GM18909 (cell line): ENCODE measurements around the gene QRFP.
"Not testable (repeated sequence)": the region's sequence is repeated elsewhere in the genome, so short reads cannot be mapped to it uniquely, and the experiment has no call there.

Source experiments
- ATAC-seq: cut with Tn5 transposase; IDR thresholded peaks from one replicate; pipeline ENCODE4 v1.9.1; 2021; ENCODE audit warnings: mild to moderate bottlenecking; ENCODE audit not compliant: unreplicated experiment, poor library complexity

Gene QRFP

DNA sequence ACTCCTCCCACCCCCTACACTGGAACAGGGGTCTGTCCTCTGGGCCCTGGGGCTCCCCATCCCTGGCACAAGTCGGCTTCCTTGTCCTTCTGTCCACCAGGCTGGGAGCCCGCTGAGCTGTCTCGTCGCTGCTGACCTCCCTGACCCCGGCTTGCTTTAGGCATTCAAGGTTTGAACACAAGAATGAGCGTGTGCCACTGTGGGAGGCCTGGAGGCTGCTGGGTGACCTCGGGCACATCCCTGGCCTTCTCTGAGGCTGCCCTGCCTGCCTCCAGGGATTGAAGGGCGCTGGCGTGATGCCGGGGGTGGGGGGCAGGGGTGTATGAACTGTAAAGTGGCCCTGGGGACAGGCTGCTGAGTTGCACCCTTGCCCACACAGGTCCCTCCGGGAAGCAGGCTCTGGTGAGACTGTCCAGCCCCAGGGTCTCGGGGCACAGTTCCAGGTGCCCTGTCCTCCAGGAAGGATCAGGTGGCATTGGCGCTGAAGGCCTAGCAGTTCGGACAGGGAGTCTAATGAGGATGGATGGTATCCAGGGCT is 24.2 kb upstream of the QRFP start:
- ATAC-seq, result no peak

DNA sequence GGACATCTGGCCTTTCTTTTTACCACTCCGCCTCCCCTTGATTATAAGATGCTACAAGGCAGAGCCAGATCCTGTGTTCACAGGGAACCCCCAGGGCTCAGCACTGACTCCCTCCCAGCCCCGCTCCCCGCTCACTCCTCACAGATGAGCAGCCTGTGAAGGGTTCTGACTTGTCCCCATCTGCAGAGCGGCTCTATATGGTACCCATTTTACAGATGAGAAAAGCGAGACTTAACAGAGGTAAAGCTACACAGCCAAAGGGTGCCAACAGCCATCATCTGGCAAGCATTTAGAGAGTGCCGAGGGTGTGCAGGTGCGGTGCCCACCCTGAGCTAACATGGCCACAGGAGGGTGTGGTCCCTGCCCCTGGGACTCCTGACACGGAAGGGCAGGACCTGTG is 23.6 kb upstream of the QRFP start:
- ATAC-seq, result no peak

DNA sequence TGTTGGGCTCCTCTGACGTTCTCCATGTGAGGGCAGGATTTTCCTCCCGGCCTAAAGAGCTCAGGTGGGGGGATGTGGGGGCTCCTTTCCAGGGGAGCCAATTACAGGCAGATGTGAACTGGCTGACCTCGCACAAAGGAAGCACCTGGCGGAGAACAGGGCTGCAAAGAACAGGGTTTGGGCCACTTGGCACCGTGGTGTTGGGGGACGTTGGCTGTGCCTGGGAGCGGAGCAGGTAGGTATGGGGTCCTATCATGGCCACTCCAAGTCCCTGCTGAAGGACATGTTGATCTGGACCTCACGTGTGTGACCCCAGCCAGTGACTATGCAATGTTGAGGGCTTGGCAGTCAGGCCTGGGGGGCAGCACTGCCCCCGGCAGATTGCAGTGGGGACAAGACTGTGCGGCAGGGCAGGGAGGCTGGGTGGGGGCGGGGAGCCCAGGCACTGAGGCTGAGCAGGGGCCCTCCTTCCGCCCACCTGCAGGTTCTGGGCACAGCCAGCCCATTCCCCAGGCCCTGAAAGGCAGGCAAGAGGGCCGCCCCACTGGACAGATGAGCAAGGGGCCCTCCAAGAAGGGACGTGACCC is 23.0 kb upstream of the QRFP start:
- no peak for ATAC-seq

DNA sequence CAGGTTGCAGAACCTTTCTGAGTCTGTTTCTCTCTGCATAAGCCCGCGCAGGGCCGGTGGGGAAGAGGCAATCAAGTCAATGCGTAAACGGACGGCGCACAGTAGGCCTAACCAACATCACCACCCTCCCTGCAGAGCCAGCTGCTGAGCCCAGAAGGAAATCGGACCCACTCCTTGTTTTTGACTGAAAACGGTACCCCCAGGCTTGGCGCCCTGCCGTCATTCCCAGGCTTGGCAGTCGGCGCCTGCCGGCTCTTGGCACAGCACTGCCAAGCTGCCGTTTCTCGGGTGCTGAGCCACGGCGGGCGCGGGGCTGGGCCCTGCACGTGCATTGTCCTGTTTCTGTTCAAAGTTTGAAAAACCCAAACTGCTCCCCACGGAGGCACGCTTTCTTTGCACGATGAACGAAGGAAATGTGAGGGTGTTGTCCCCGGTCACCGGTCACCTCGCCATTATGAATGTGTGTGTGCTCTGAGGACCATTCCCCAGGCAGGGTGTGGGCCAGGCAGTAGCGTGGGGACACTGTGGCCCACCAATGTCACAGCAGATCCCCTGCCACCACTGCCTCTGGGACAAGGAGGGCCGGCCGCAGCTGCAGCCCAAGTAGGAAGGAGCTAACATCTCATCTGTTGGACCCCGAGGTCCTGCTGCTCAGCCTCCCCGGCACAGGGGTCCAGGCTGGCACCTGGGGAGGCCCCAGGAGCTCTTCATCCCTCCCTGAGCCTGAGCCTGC is 22.4 kb upstream of the QRFP start:
- ATAC-seq, result no peak

DNA sequence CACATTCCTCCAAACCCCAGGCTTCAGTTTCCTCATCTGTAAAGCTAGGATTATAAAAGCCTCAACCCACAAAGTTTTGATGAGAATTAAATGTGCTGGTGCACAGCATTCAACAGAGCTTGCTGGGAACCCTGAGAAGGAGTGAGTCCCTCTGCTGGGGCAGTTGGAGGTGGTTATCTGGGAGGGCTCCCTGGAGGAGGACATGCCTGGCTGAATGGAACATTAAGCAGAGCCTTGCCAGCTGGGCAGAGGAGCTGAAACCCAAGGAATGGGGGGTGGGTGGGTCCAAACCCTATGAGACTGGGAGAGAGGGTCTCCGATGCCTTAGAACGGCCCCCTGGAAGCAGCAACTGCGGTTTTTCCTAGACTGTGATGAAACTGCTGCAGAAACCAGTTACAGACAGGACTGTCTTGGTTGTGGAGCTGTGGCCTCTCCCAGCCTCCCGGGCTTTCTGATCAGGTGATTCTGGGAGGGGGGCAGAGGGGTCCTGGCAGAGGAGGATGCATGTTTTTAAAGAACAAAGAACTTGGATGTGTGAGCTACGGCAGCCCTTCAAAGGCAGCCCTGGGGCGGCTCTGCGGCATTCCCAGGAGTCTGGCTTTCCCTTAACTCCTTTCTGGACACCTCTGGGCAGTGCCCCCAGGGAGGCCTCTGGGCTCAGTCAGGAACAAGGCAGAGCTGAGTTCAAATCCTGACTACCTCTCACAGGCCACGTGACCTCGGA is 21.7 kb upstream of the QRFP start:
- ATAC-seq, result no peak

DNA sequence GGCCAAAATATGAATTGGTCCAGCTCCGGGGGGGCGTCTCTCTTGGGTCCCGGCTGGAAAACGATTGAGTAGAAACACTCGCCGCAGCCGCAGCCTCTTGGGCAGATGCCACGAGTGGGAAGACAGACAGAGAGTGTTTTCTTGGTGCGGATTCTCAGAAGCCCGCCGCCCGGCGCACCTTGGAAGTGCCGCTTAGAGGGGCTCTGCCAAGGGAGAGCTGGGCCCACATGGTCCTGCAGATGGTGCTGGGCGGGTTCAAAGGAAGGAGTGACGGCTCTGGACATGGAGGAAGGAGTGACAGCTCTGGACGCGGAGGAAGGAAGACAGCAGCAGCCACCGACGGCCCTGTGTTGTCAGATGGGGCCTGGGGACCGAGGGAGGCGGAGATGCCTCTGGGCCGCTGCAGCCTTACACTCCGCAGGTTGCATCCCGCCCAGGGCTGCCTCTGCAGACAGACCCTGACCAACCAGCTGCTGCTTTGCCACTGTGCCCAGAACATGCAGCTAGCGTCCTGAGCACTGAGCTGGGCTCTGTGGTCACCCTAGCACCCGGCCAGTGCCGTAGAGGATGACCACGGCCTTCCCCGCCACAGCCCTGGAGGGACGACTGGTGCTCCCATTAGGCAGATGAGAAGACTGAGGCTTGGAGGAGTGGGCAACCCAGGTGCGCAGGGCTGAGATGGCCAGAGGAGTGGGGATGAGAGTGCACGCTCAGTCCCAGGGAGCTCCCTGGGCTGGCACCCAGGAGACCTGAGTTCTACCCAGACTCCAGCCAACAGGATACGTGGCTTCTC is 20.8 kb upstream of the QRFP start:
- no peak for ATAC-seq

DNA sequence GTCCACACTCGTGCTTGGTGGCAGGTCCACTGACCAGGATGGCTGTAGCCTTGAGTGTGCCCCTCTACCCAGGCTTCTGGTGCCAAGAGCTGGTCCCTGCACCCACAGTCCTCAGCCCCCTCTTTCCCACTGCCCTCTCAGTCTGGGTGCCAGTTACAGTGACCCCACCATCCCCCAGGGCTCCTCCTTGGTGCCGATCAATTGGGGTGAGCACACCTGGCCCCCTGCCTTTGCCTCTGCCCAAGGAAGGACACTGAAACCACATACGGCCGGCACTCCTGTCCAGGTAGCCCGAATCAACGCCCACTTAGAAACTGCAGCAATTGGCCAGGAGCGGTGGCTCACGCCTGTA is 18.5 kb upstream of the QRFP start:
- ATAC-seq, result no peak

DNA sequence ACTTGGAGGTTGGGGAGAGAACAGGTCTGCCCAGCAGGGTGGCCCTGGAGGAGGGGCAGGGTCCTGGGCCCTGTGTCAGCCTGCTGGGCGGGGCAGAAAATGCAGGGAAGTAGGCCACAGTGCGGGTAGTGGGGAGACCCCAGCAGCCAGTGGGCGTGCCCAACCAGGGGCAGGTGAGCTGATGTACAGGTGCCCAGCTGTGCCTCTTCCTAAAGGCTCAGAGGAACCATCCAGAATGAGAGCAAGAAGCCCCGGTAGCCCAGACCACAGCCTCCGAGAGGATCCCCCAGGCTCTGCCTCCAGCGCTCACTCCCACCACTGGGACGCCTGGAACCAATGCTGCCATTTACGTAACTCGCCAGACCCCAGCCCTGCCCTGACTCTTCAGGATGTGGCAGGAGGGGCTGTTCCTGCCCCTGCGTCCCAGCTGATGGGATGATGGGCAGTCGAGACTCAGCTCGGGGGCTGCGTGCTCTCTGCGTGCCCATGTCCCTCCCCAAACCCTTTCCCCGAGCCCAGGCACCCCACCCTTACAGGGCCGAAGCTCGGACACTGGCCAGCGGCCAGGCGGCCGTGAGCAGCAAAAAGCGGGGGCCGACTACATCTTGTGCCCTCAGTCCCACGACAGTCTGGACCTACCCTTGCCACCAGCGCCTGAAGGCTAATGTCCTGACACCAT is 17.9 kb upstream of the QRFP start:
- ATAC-seq, result no peak

DNA sequence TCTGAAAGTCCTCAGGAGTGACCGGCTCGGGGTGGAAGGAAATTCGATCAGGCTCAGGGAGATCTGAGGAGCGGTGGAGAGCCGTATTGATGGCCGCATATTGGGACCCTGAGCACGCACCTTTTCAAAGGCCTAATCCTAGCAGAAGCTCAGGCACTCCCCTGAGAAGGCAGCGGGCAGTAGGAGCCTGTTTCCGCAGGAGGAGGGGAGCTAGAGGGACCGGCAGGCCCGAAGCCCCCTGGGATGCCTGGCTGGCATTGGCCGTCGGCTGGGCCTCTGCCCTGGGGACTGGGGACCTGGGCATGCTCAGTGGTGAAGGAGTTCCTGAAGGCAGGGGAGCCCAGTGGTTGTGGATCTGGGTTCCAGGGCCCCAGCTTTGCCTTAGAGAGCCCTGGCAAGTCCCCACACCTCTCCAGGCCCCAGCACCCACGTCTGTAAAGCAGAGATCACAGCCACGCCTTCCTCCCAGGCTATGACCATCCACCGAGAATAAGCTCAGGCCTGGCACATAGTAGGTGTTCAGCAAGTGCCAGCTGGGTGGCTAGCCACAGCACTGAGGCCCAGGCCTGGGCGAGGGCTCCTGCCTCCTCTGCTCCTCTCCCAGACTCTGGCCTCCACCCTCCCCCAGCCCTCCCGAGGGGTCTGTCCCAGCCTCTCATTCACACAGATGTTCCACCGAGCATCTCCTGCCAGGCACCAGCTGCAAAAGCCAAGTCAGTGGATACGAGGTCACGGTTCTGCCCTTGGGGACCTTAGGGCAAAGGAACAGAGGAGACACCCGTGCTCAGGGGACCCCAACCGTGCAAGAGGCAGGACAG is 17.2 kb upstream of the QRFP start:
- no peak for ATAC-seq

DNA sequence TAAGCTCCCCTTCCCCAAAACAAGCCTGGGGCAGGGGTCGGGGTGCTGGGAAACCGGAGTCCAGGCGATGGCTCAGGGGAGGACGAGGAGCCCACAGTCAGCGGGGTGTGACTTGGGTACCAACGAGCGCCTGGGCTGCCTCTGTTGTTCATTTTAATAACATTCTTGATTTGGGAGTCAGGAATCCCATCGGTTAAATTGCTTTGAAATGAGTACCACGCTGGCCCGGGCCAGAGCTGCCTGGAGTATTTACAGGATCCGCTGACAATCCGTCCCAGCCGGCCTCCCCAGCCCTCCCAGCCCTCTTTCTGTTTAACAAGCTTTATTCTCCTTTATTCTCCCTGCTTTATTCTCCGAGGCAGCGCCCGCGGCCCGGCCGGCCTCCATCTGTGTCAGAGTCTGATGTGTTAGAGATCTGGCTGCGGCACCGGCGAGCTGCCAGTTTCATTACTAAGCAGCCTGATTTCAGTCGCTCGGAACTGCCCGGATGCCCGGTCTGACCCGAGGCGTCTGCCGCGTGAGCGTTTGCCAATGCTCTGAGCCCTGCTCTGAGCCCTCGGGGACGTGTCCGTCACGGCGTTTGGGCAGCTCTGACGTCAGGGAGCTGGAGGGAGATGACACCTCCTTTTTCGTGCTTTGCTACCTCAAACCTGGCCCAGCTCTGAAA is 16.5 kb upstream of the QRFP start:
- ATAC-seq, result no peak

DNA sequence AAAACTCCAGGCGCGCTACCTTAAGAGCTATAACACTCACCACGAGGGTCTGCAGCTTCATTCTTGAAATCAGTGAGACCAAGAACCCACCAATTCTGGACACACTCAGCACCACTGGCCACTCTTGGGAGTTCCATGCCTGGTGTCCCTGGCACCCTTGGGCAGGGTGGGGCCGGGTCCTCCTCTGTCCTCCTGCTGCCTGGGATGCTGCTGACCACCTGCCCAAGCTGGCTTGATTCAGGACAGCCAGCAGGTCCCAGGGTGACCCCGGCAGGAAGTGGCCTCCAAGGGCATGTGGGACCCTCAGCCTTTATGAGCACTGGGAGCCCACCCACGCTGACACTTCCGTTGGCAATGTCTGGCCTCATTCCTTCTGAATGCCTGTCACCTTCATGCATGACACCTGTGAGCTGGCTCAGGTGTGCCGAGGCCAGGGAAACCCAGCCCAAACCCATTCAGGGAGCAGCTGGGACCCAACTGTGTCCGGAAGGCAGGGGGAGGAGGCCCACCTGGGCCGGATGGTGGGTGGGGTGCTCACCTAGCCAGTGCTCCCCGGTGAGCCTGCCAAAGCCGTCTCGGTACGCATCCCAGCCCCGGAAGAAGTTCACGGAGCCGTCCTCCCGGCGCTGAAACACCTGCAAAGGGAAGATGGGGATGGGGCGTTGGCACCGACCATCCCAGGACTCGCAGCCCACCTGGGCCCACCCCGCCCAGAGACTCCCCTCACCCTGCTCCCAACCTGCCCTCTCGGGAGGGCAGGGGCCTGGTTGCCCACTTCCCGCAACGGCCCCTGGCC is 14.8 kb upstream of the QRFP start:
- no peak for ATAC-seq

DNA sequence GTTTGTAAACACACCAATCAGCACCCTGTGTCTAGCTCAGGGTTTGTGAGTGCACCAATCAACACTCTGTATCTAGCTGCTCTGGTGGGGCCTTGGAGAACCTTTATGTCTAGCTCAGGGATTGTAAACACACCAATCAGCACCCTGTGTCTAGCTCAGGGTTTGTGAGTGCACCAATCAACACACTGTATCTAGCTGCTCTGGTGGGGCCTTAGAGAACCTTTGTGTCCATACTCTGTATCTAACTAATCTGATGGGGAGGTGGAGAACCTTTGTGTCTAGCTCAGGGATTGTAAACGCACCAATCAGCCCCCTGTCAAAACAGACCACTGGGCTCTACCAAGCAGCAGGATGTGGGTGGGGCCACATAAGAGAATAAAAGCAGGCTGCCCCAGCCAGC is 14.1 kb upstream of the QRFP start:
- not testable (repeated sequence) for ATAC-seq

DNA sequence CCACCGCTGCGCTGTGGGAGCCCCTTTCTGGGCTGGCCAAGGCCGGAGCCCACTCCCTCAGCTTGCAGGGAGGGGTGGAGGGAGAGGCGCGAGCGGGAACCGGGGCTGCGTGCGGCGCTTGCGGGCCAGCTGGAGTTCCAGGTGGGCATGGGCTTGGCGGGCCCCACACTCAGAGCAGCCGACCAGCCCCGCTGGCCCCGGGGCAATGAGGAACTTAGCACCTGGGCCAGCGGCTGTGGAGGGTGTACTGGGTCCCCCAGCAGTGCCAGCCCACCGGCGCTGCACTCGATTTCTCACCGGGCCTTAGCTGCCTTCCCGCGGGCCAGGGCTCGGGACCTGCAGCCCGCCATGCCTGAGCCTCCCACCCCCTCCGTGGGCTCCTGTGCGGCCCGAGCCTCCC is 13.4 kb upstream of the QRFP start:
- ATAC-seq, result not testable (repeated sequence)

DNA sequence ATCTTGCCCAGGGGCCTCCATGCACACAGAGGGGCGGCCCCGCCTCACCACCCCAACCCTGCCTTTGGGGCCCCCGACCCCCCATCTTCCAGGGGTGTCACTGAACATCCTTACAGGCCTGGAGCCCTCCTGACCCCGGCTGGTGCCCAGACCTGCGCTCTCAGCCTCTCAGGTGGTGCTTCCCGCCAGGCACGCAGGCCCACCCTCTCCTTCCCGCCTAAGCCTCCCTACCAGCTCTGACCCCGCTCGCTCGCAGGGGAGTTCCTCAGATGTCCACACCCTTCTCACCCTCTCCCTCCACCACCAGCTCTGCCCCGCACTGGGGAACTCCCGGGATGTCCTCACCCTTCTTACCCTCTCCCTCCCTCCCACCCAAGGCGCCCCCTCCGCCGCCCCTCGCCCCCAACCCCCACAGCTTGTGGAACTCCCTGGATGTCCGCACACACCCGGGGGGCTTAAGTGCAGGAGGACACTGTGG is 12.3 kb upstream of the QRFP start:
- no peak for ATAC-seq

DNA sequence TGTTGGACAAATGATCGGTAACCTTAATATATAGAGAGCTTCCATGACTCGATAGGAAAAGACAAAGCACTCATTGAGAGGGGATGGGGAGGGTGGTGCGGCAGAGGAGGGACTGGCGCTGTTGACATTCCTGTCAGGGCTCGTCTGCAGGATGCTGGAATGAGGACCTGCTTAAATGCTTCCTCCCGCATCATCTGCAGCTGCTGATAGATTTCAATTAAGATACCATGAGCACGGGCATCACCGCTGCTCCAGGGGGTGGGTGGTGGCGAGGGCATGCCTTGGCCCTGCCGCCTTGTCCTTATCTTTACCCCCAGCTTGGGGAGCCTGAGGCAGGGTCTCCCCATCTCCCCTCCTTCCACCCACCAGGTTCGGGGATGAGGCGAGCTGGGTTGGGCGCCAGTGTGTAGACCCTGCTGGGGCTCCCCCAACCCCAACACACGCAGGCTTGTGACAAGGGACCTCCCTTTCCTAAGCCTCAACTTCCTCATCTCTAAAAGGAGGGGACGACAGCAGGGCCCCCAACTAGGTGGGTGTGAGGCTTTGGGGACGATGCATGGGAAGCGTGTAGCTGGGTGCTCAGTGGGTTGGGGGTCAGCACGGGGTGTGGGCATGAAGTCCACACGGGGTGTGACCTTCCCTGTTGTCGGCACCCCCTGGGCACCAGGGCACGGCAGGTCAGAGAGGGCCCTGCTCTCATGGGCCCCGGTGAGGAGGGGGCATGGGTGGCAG is 11.7 kb upstream of the QRFP start:
- ATAC-seq, result no peak

DNA sequence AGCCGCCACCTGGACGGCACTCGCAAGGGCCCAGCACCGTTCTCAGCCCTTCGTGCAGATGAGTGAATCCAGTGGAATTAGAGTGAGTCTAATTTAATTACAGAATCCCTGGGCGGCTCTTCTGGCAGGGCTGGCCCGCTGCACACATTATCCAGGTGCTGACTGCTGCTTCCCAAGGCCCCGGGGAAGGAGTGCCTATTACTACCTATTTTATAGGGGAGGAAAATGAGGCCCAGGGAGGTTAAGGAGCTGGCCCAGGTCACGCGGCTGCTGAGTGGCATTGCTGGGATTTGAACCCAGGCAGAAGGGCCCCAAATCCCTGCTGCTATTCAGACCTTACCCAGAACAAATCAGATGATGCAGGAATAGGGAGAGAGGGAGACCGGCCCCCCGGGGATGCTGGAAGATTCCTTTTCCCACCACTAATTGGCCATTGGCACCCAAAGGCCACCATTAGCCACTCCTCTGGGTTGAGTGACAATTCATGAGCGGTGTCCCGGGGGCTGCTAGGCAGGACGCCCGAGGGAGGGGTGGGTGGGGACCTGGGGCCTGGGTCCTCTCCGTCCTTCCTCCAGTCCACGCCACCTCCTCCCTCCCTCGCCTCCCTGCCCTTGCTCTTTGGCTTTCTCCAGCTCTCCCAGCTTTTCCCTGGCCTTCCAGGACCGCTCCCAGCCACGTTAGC is 10.3 kb upstream of the QRFP start:
- ATAC-seq, result no peak
